Right lobe of liver (tissue), 5 donors: ENCODE data around the gene APOH. TPM values are rescaled to one million over a fixed set of nuclear protein-coding genes. Genes with fewer than 3 reads are reported as not detected.

Experiments
- small RNA-seq, 2 experiments: library from RNA; depleted of rRNA; stranded (forward); fragments of <200 nt; gene quantifications; one replicate each; pipeline ENCODE3, GENCODE V24; 2016
- total RNA-seq, 6 experiments: library from RNA; depleted of rRNA in 2 of 6; stranded (reverse); fragments of >200 nt in 2 of 6; fragmentation: NEBNext Ultra II Directional in 3 of 6; extraction: Animal tissue kit (Norgen Biotek cat#: 25700) in 3 of 6; gene quantifications; one replicate each; pipeline versions ENCODE4 v1.1.0 to v1.2.4, GENCODE V29; 2016 to 2023
- donor health status: DM: no; HTN: no; CAD: no.
- donor health status: DM: no; HTN: no; CAD: no.
- donor health status: DM: no; HTN: yes; CAD: no.
- donor health status: DM: no; HTN: yes; CAD: no.

APOH gene
- total RNA-seq, 6 experiments from 2014 or later = 3,186 to 7,027 (median 4,523) TPM

Small RNA genes lying within 50 kb of the gene (small RNA-seq; reads per million reads assigned to genes)
- gene RNA5SP444 = 0 to 0.10 reads per million in 2 experiments

Other genes with a start within 250 kb of the APOH start
- gene CEP112, start 37.3 kb downstream of the APOH start, total RNA-seq = 1 to 10 TPM; 2.2 to 4.6 (median 3.9) TPM
- gene PRKCA, start 73.2 kb upstream of the APOH start, total RNA-seq = 10 to 100 TPM; 11.7 to 23.0 (median 18.7) TPM